ENCODE results near the gene OR7A5. TPM values are rescaled to one million over a fixed set of nuclear protein-coding genes. Genes with fewer than 3 reads are reported as not detected.

The OR7A5 gene
- total and polyA plus RNA-seq, 4 donors, result not detected

GRCh38 chr19:14848822-14849221 is 13.8 kb upstream of the OR7A5 start, which contains the start of gene OR7A10:
OR7A10 (minus strand) TSS chr19:14848922; CDS start chr19:14841877, 7,045 bp downstream.
- DNase-seq (ENCODE audit: low spot score), result no peak
- TF ChIP-seq HNF4A (conservative IDR thresholded peaks at IDR 0.05) (no peak), RXRA (IDR thresholded peaks at IDR 0.05) (no peak), TAF1 (conservative IDR thresholded peaks at IDR 0.05) (no peak), ZBTB33 (IDR thresholded peaks at IDR 0.05) (no peak), EGR1 (IDR thresholded peaks at IDR 0.05; ENCODE audit: low read depth in 2 of 2) (no peak), FOXA1 (IDR thresholded peaks at IDR 0.05) (no peak), ATF3 (IDR thresholded peaks at IDR 0.05) (no peak), HNF4G (IDR thresholded peaks at IDR 0.05) (no peak), FOXA2 (IDR thresholded peaks at IDR 0.05) (no peak), SP1 (IDR thresholded peaks at IDR 0.05) (no peak), GABPA (IDR thresholded peaks at IDR 0.05 in 1 of 2, conservative IDR thresholded peaks at IDR 0.05 in 1 of 2) (no peak), JUND (IDR thresholded peaks at IDR 0.05) (no peak), RAD21 (IDR thresholded peaks at IDR 0.05) (no peak)
- H3K9ac ChIP-seq (ENCODE audit: low read depth in 1 of 2, low read length in 2 of 2), result no peak within 1 kb of the TSS
- peaks cover 0 to 4% (median 3%) of the 10 kb centered on the region in 4 donors for H3K27me3 ChIP-seq (ENCODE audit: control insufficient read depth in 4 of 4, insufficient read depth in 4 of 4, low read length in 3 of 4)
- H3K9me3 ChIP-seq (ENCODE audit: control insufficient read depth in 4 of 4, low read length in 3 of 4), result no peaks in the 10 kb centered on the region
- no peaks in the 10 kb centered on the region for H3K36me3 ChIP-seq (ENCODE audit: control insufficient read depth in 4 of 4, insufficient read depth in 3 of 4, low read depth in 1 of 4, low read length in 3 of 4)
- WGBS, result 71% methylated on average over 5 of the region's 5 CpGs
- no peaks in the 10 kb centered on the region for H3K4me1 ChIP-seq (ENCODE audit: control insufficient read depth in 4 of 4, insufficient read depth in 4 of 4, low read length in 3 of 4)
- no peak within 1 kb of the TSS for H3K4me3 ChIP-seq (ENCODE audit: low read depth in 1 of 3, low read length in 3 of 3)
- H3K27ac ChIP-seq (ENCODE audit: low read depth in 1 of 2, low read length in 2 of 2), result no peak within 1 kb of the TSS

GRCh38 chr19:14843578-14843977 is 8.6 kb upstream of the OR7A5 start:
- Histone ChIP-seq H3K4me3 (ENCODE audit: low read depth in 1 of 3, low read length in 3 of 3) (no peak overlapping the region), H3K36me3 (ENCODE audit: control insufficient read depth in 4 of 4, insufficient read depth in 3 of 4, low read depth in 1 of 4, low read length in 3 of 4) (no peaks in the 10 kb centered on the region), H3K9ac (ENCODE audit: low read depth in 1 of 2, low read length in 2 of 2) (no peak overlapping the region), H3K27me3 (ENCODE audit: control insufficient read depth in 4 of 4, insufficient read depth in 4 of 4, low read length in 3 of 4) (peaks cover 0 to 7% (median 2%) of the 10 kb centered on the region in 4 donors), H3K27ac (ENCODE audit: low read depth in 1 of 2, low read length in 2 of 2) (no peak overlapping the region), H3K9me3 (ENCODE audit: control insufficient read depth in 4 of 4, low read length in 3 of 4) (peaks cover 0 to 4% (median 0%) of the 10 kb centered on the region in 4 donors), H3K4me1 (ENCODE audit: control insufficient read depth in 4 of 4, insufficient read depth in 4 of 4, low read length in 3 of 4) (no peaks in the 10 kb centered on the region)
- 63% methylated on average over 6 of the region's 6 CpGs for WGBS
- no peak for DNase-seq (ENCODE audit: low spot score)
- TF ChIP-seq HNF4A (conservative IDR thresholded peaks at IDR 0.05) (no peak), EGR1 (IDR thresholded peaks at IDR 0.05; ENCODE audit: low read depth in 2 of 2) (no peak)

- no peak for DNase-seq (ENCODE audit: low spot score)
- Histone ChIP-seq H3K27ac (ENCODE audit: low read depth in 1 of 2, low read length in 2 of 2) (no peak overlapping the region), H3K4me1 (ENCODE audit: control insufficient read depth in 4 of 4, insufficient read depth in 4 of 4, low read length in 3 of 4) (no peaks in the 10 kb centered on the region), H3K27me3 (ENCODE audit: control insufficient read depth in 4 of 4, insufficient read depth in 4 of 4, low read length in 3 of 4) (peaks cover 0 to 7% (median 2%) of the 10 kb centered on the region in 4 donors), H3K36me3 (ENCODE audit: control insufficient read depth in 4 of 4, insufficient read depth in 3 of 4, low read depth in 1 of 4, low read length in 3 of 4) (no peaks in the 10 kb centered on the region), H3K9ac (ENCODE audit: low read depth in 1 of 2, low read length in 2 of 2) (no peak overlapping the region), H3K9me3 (ENCODE audit: control insufficient read depth in 4 of 4, low read length in 3 of 4) (peaks cover 0 to 4% (median 0%) of the 10 kb centered on the region in 4 donors), H3K4me3 (ENCODE audit: low read depth in 1 of 3, low read length in 3 of 3) (no peak overlapping the region)
- WGBS, result 50% methylated on average over 2 of the region's 2 CpGs
- TF ChIP-seq EGR1 (IDR thresholded peaks at IDR 0.05; ENCODE audit: low read depth in 2 of 2) (no peak), NR2F2 (IDR thresholded peaks at IDR 0.05) (no peak), ATF3 (IDR thresholded peaks at IDR 0.05) (no peak)
Measured at GRCh38 chr19:14843169-14843568, 8.2 kb upstream of the OR7A5 start.
